ENCODE measurements around the gene IGFL2.
"Not testable (repeated sequence)": the region's sequence is repeated elsewhere in the genome, so short reads cannot be mapped to it uniquely, and the experiment has no call there.

IGFL2 gene

DNA sequence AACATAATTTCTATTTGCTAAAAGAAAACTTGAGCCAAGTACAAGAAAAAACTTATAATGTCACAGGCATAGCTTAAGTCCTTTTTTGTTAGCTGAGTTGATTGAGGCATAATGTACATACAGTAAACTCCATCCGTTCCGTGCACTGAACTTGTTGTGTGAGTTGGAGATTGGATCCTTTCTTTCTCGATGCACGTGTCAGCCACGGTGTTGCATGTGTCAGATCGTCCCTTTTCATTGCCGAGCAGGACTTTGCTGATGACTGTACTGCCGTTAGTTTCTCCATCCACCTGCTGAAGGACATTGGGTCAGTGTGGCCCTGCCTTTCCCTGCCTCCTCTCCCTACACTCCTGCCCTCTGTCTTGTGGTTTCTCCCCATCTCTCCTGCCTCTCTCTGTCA, 34.4 kb downstream of the IGFL2 start:
- FAIRE-seq (no peak), DNase-seq (ENCODE audit: insufficient read length, low spot score) (no peak)
- TF ChIP-seq, protein P1, sequence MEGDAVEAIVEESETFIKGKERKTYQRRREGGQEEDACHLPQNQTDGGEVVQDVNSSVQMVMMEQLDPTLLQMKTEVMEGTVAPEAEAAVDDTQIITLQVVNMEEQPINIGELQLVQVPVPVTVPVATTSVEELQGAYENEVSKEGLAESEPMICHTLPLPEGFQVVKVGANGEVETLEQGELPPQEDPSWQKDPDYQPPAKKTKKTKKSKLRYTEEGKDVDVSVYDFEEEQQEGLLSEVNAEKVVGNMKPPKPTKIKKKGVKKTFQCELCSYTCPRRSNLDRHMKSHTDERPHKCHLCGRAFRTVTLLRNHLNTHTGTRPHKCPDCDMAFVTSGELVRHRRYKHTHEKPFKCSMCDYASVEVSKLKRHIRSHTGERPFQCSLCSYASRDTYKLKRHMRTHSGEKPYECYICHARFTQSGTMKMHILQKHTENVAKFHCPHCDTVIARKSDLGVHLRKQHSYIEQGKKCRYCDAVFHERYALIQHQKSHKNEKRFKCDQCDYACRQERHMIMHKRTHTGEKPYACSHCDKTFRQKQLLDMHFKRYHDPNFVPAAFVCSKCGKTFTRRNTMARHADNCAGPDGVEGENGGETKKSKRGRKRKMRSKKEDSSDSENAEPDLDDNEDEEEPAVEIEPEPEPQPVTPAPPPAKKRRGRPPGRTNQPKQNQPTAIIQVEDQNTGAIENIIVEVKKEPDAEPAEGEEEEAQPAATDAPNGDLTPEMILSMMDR (IDR thresholded peaks at IDR 0.05; ENCODE audit: insufficient read depth, missing control alignments), result no peak

DNA sequence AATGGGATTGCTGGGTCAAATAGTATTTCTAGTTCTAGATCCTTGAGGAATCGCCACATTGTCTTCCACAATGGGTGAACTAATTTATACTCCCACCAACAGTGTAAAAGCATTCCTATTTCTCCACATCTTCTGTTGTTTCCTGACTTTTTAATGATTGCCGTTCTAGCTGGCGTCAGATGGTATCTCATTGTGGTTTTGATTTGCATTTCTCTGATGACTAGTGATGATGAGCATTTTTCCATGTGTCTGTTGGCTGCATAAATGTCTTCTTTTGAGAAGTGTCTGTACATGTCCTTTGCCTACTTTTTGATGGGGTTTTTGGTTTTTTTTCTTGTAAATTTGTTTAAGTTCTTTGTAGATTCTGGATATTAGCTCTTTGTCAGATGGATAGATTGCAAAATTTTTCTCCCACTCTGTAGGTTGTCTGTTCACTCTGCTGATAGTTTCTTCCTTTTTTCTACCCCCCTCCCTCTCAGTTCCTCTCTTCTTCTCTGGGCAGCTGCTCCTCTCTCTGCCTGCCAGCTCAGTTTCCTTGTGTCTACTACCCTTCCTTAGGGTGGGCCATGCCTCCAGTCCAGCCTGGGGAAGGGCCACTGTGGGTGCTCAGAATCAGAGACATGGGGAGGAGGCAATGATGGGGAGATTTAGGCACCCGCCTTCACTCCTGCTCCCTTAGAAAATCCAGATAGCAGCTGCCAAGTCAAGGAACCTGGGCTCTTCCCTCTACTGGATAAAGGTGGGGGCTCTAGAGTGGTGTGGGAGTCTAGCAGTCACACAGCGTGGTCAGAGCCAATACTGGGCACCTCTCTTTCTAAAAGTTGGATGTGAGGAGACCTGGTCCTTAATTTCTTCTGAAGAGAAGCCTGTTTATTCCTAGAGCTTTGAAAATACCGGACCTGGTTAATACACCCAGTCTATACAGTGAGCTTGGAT, 37.0 kb downstream of the IGFL2 start:
- not testable (repeated sequence) for FAIRE-seq; DNase-seq (ENCODE audit: insufficient read length, low spot score)

DNA sequence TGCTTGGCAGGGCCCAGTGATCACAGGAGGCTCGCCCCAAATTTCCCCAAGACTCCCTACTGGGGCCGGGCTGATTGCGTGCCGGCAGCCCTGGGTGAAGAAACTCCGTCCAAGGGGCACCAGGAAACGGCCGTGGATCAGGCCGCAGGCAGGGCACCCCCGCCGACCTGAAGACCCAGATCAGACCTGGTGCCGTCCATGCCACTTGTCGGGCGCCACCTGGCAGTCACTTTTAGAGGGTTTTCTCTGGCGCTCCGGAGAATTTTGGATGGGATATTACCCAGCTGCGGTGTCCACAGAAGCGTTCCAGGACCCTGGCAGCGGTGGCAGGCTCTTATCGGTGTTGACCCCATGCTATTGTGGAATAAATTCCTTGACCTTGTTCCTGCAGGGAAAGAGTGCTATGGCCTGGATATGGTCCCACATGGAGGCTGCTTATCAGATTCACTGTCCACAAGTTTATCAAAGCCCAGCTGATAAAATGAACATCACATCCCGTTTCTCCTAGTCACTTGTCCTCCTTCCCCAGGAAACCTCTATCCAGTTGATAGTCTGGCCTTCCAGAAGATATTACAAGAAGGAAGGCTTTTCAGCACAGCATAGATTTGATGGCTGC, 38.2 kb downstream of the IGFL2 start:
- FAIRE-seq (no peak), DNase-seq (ENCODE audit: insufficient read length, low spot score) (no peak)
- TF ChIP-seq, protein P1 (IDR thresholded peaks at IDR 0.05; ENCODE audit: insufficient read depth, missing control alignments), result no peak

DNA sequence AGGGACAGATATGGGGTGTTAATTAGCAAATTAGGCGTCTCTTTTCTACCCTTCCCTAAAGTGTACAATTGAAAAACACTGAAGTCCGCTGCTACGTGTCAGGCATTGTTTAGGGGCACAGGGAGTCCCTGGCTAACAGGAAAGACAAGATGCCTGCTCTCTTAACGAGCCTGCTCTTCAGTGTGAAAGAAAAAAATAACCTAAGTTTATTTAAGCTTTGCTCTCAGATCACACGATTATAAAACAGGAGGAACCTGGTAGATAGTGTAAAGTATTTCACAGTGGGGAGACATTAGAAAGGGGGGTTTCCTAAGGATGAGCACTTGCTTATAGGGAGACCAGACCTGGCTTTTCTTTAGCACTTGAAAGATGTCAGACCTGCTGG, 38.7 kb downstream of the IGFL2 start:
- TF ChIP-seq, protein P1 (IDR thresholded peaks at IDR 0.05; ENCODE audit: insufficient read depth, missing control alignments), result no peak
- FAIRE-seq (no peak), DNase-seq (ENCODE audit: insufficient read length, low spot score) (no peak)

DNA sequence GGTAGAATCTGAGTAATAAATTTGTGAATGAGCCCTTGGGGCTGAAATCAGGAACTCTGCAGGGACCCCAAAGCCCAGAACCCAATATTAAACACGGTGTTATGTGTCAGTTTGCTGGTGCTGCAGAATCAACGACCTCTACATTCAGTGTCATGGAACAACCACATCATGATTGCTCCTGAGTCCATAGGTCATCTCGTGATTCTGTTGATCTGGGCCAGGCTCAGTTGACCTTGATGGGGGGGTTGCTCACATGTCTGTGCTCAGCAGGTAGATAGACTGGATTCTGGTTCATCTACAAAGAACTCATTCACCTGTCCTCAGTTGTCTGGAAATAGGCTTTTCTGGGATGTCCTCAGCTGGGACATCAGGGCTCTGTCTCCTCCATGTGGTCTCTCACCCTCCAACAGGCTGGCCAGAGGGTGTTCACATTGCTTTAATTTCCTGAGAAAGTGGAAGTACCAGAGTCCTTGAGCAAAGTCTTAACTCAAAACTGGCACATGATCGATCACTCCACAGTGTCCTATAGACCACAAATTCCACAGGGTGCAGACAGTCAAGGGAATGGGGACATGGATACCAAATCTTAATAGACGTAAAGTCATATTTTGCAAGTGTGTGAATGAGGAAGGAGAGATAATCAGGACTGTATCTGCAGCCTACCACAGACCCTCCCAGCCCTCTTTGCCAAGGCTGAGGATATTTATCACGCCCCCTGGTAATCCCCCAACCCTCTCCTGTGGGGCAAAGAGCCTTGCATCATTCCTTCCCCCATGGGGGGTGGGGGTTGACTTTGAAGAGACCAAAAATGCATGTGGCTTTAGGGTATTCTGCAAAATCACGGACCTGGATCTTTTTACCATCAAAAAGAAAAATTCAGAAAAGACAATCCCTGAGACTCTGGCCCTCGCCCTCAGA, 42.2 kb downstream of the IGFL2 start:
- FAIRE-seq (no peak), DNase-seq (ENCODE audit: insufficient read length, low spot score) (no peak)
- TF ChIP-seq, protein P1 (IDR thresholded peaks at IDR 0.05; ENCODE audit: insufficient read depth, missing control alignments), result no peak

DNA sequence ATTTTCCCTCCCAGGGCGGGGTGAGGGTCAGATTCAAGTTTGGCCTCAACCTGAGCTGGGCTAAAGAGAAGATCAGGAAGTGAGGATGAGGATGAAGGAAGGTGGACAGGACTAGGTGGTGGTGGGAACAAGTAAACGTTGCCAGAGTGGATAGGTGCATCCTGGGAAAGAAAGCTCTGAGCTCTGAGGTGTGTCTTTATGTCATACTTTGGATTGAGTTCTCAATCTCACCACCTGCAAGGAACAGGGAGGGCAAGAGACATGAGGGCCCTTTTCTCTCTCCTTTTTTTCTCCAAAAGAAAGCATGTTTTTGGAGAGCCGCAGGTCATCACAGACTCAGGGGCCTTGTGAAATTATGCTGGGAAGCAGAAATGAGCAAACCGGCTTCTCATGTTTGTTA, 43.3 kb downstream of the IGFL2 start:
- TF ChIP-seq, protein P1 (IDR thresholded peaks at IDR 0.05; ENCODE audit: insufficient read depth, missing control alignments), result no peak
- no peak for FAIRE-seq
- no peak for DNase-seq (ENCODE audit: insufficient read length, low spot score)

DNA sequence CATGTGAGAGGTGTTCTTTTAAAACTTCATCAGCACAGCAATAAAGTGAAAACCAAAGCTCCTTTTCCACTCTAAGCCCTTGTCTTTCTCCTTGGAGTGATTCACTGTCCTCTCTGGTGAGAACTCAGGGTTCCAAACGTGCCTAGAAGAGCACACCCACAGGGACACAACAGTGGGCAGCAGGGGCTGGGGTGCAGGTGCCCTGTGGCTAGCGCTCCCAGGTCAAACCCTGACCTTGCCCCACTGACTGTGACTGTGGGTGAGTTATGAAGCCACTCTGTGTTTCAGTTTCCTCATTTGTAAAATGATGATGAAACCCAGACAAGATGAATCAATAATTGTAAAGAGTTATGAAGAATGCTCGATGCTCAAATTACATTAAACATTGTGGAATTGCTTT, 43.9 kb downstream of the IGFL2 start:
- FAIRE-seq, result no peak
- TF ChIP-seq, protein P1 (IDR thresholded peaks at IDR 0.05; ENCODE audit: insufficient read depth, missing control alignments), result no peak
- no peak for DNase-seq (ENCODE audit: insufficient read length, low spot score)

DNA sequence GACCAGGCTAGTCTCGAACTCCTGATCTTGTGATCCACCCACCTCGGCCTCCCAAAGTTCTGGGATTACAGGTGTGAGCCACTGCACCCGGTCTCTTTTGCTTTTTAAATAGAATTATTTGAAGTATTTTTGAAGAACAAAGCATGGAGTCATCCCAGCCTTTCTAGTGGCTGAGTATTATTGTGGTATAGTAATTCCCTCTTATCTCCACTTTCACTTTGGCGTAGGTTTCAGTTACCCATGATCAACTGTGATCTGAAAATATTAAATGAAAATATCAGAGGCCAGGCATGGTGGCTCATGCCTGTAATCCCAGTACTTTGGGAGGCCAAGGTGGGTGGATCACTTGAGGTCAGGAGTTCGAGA, 44.6 kb downstream of the IGFL2 start:
- FAIRE-seq; DNase-seq (ENCODE audit: insufficient read length, low spot score): not testable (repeated sequence)

All from D721Med (cell line).